GM23338 (cell line): ENCODE results near the gene JAKMIP1.
A peak's percentile ranks its signal among the peaks of the same experiment; 100 is the strongest.

Experiments
- CTCF ChIP-seq, 2 experiments: fragments of 200-600 bp in 1 of 2; sonication (generic) in 1 of 2; conservative IDR thresholded peaks; 2 replicates each; pipeline versions ENCODE4 v1.5.1 to v1.6.1; 2016 to 2017; ENCODE audit warnings: antibody characterized with exemption in 2 of 2, low read depth in 2 of 2, mild to moderate bottlenecking in 2 of 2, moderate library complexity in 1 of 2
- EZH2 ChIP-seq: fragments of 200-600 bp; sonication (generic); IDR thresholded peaks from one replicate; pipeline ENCODE4 v1.8.0; 2017; ENCODE audit warnings: antibody characterized with exemption, mild to moderate bottlenecking, low read depth; ENCODE audit not compliant: unreplicated experiment
- EZH2phosphoT487 ChIP-seq: fragments of 200-600 bp; sonication (generic); IDR thresholded peaks from one replicate; pipeline ENCODE4 v1.8.1; 2018; ENCODE audit warnings: antibody characterized with exemption; ENCODE audit not compliant: unreplicated experiment
- POLR2AphosphoS5 ChIP-seq: IDR thresholded peaks from 2 replicates; pipeline ENCODE4 v1.6.1; 2016; ENCODE audit warnings: antibody characterized with exemption, low read depth
- REST ChIP-seq: IDR thresholded peaks from one replicate; pipeline ENCODE4 v1.6.1; 2018; ENCODE audit warnings: antibody characterized with exemption; ENCODE audit not compliant: unreplicated experiment
- STAT1 ChIP-seq: IDR thresholded peaks from one replicate; pipeline ENCODE4 v1.6.1; 2016; ENCODE audit warnings: antibody characterized with exemption; ENCODE audit not compliant: unreplicated experiment
- ZNF114 ChIP-seq: fragments of 250-450 bp; sonication (Bioruptor Pico); IDR thresholded peaks from 2 replicates; pipeline ENCODE4 v1.5.0; 2020; ENCODE audit warnings: mild to moderate bottlenecking, moderate library complexity
- ZNF331 ChIP-seq: fragments of 250-450 bp; sonication (Bioruptor Pico); IDR thresholded peaks from 2 replicates; pipeline ENCODE4 v1.5.0; 2020; ENCODE audit warnings: low read depth, mild to moderate bottlenecking, moderate library complexity
- ZNF462 ChIP-seq: fragments of 250-450 bp; sonication (Bioruptor Pico); IDR thresholded peaks from 2 replicates; pipeline ENCODE4 v1.5.0; 2020; ENCODE audit warnings: mild to moderate bottlenecking, moderate library complexity

- TF ChIP-seq CTCF (conservative IDR thresholded peaks at IDR 0.05; ENCODE audit: low read depth in 2 of 2) = peak; percentile 60 to 65
- TF ChIP-seq EZH2 = no peak
- TF ChIP-seq EZH2phosphoT487 = no peak
- TF ChIP-seq STAT1 = no peak
- TF ChIP-seq ZNF114 (CRISPR knock-in tag) = no peak
- no peak for TF ChIP-seq POLR2AphosphoS5
- TF ChIP-seq REST = no peak
- TF ChIP-seq ZNF331 = no peak
- no peak for TF ChIP-seq ZNF462 (CRISPR knock-in tag)
Measured at GRCh38 chr4:6109842-6110560, 90.3 kb downstream of the JAKMIP1 start.
